GM10266 (cell line): Measurements from ENCODE around the gene C3.

ENCODE experiments used
- DNase-seq: peaks from one replicate; pipeline ENCODE4 v3.0.0; 2012; ENCODE audit errors: extremely low spot score
- TF ChIP-seq, protein P1 (sequence below): IDR thresholded peaks from 2 replicates; pipeline ENCODE4 v1.5.1; 2012; ENCODE audit warnings: mild to moderate bottlenecking, low read depth; ENCODE audit not compliant: control insufficient read depth, insufficient read depth; ENCODE audit errors: missing control alignments

C3 gene

GRCh38 chr19:6708346-6708745 lies 12.1 kb downstream of the C3 start:
- no peak for DNase-seq
- TF ChIP-seq, protein P1, sequence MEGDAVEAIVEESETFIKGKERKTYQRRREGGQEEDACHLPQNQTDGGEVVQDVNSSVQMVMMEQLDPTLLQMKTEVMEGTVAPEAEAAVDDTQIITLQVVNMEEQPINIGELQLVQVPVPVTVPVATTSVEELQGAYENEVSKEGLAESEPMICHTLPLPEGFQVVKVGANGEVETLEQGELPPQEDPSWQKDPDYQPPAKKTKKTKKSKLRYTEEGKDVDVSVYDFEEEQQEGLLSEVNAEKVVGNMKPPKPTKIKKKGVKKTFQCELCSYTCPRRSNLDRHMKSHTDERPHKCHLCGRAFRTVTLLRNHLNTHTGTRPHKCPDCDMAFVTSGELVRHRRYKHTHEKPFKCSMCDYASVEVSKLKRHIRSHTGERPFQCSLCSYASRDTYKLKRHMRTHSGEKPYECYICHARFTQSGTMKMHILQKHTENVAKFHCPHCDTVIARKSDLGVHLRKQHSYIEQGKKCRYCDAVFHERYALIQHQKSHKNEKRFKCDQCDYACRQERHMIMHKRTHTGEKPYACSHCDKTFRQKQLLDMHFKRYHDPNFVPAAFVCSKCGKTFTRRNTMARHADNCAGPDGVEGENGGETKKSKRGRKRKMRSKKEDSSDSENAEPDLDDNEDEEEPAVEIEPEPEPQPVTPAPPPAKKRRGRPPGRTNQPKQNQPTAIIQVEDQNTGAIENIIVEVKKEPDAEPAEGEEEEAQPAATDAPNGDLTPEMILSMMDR = no peak

GRCh38 chr19:6707658-6708018 lies 12.8 kb downstream of the C3 start:
- DNase-seq = no peak
- TF ChIP-seq, protein P1 = no peak

DNA sequence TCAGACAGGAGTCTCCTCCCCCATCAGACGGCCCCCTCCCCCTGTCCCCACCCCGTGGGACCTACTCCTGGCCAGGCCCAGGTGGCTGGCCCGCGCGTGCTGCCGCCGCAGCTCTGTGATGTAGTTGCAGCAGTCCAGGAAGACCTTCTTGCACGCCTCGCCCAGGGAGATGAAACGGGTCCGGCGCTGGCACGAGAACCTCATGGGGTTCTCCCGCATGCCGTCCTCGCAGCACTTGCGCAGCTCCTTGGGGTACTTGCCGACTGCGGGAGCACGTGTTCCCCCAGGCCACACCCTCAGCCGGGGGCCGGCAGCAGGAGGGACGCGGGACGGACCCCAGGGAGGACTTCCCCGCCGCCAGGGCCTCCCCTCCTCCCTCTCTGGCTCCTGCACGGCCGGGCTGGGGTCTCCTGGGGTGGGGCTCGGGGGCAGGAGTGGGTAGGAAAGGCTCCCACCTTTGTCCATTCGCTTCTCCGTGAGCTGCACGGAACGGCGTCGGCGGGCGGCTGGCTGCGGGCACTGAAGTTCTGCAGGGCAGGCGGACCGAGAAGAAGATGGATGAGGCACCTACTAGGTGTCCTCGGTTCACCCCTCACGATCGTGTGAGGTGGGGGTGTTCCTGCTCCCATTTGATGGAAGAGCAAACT lies 13.3 kb downstream of the C3 start:
- TF ChIP-seq, protein P1 = no peak
- no peak for DNase-seq

DNA sequence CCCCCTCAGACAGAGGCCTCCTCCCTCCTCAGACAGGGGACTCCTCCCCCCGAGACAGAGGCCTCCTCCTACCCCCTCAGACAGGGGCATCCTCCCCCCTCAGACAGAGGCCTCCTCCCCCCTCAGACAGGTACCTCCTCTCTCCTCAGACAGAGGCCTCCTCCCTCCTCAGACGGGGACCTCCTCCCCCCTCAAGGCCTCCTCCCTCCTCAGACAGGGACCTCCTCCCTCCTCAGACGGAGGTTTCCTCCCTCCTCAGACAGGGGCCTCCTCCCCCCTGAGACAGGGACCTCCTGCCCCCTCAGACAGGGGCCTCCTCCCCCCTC lies 13.9 kb downstream of the C3 start:
- TF ChIP-seq, protein P1 = no peak
- no peak for DNase-seq

- TF ChIP-seq, protein P1 = no peak
- DNase-seq = no peak
These were observed 14.4 kb downstream of the C3 start for GRCh38 chr19:6705931-6706632.

- TF ChIP-seq, protein P1 = no peak
- DNase-seq = no peak
These were observed 19.7 kb downstream of the C3 start for GRCh38 chr19:6700586-6701316.

DNA sequence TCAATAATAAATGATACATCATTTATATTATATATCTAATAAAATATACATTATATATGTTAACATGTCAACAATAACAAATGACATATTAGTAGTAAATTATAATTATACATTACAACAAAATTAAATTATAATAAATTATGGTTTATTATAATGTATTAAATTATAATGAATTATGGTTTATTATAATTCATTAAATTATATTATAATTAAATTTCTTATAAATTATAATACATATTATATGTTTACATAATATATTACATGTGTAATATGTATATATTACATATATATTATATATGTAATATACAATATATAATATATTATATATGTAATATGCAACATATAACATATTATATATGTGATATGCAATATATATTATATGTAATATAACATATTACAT lies 20.5 kb downstream of the C3 start:
- DNase-seq = no peak
- TF ChIP-seq, protein P1 = no peak
